HepG2 (cell line): ENCODE results near the gene TMEM225B. TPM values are rescaled to one million over a fixed set of nuclear protein-coding genes. Genes with fewer than 3 reads are reported as not detected.

Experiments used
- ARID5B ChIP-seq: IDR thresholded peaks from 2 replicates; pipeline ENCODE4 v1.4.0; 2020; ENCODE audit warnings: mild to moderate bottlenecking, missing genetic modification reagents
- CREBL2 ChIP-seq: sonication (generic); formaldehyde crosslinking; IDR thresholded peaks from 2 replicates; pipeline ENCODE4 v1.8.1; 2023; ENCODE audit warnings: missing genetic modification reagents, mild to moderate bottlenecking, borderline replicate concordance
- EP300 ChIP-seq, 3 experiments: sonication (generic) in 1 of 3; formaldehyde crosslinking in 1 of 3; IDR thresholded peaks; 2 replicates each; pipeline versions ENCODE4 v1.5.1 to v1.6.1; 2011 to 2020; ENCODE audit warnings: low read depth in 2 of 3, low read length in 2 of 3, borderline replicate concordance in 1 of 3, improper control_type of control experiment in 1 of 3, mild to moderate bottlenecking in 1 of 3, missing genetic modification reagents in 1 of 3, moderate library complexity in 1 of 3
- ERF ChIP-seq: IDR thresholded peaks from 2 replicates; pipeline ENCODE4 v1.6.1; 2018; ENCODE audit warnings: missing biosample characterization, missing genetic modification reagents
- GLMP ChIP-seq: sonication (generic); formaldehyde crosslinking; IDR thresholded peaks from 2 replicates; pipeline ENCODE4 v1.9.0; 2021; ENCODE audit warnings: missing genetic modification reagents, mild to moderate bottlenecking, borderline replicate concordance
- GZF1 ChIP-seq: sonication (generic); formaldehyde crosslinking; IDR thresholded peaks from 2 replicates; pipeline ENCODE4 v1.5.1; 2020; ENCODE audit warnings: mild to moderate bottlenecking, missing genetic modification reagents
- HOXA3 ChIP-seq: sonication (generic); formaldehyde crosslinking; IDR thresholded peaks from 2 replicates; pipeline ENCODE4 v1.5.0; 2020; ENCODE audit warnings: missing genetic modification reagents
- SAP130 ChIP-seq: IDR thresholded peaks from 2 replicates; pipeline ENCODE4 v1.6.1; 2016; ENCODE audit warnings: low read depth
- STAG1 ChIP-seq: sonication (generic); formaldehyde crosslinking; IDR thresholded peaks from 2 replicates; pipeline ENCODE4 v1.4.0; 2020; ENCODE audit warnings: missing genetic modification reagents
- ZNF546 ChIP-seq: sonication (generic); formaldehyde crosslinking; conservative IDR thresholded peaks from 2 replicates; pipeline ENCODE4 v1.8.1; 2023; ENCODE audit warnings: mild to moderate bottlenecking, missing genetic modification reagents
- ZNF580 ChIP-seq: IDR thresholded peaks from 2 replicates; pipeline ENCODE4 v1.6.1; 2016; ENCODE audit warnings: low read depth, borderline replicate concordance
- ZNF83 ChIP-seq: sonication (generic); formaldehyde crosslinking; IDR thresholded peaks from 2 replicates; pipeline ENCODE4 v1.4.0; 2020; ENCODE audit warnings: missing genetic modification reagents, mild to moderate bottlenecking, borderline replicate concordance
- ZSCAN12 ChIP-seq: sonication (generic); formaldehyde crosslinking; IDR thresholded peaks from 2 replicates; pipeline ENCODE4 v1.9.0; 2021; ENCODE audit warnings: mild to moderate bottlenecking, missing genetic modification reagents
- polyA plus RNA-seq, 8 experiments: library from polyadenylated mRNA; depleted of rRNA in 3 of 8; stranded (reverse) in 7 of 8; unstranded in 1 of 8; fragments of >200 nt; fragmentation: Illumina TruSeq in 4 of 8; extraction: Trizol in 4 of 8; gene quantifications; 2 replicates each; pipeline versions ENCODE4 v1.2.1 to v1.2.3, GENCODE V29; 2011 to 2016; ENCODE audit warnings: low read depth in 4 of 8, missing spikeins in 1 of 8, mixed read lengths in 1 of 8; ENCODE audit not compliant: insufficient read depth in 1 of 8
- total RNA-seq, 5 experiments: library from RNA; depleted of rRNA; stranded (reverse); fragments of >200 nt; fragmentation: Illumina TruSeq; extraction: Trizol; gene quantifications; 2 replicates each; pipeline ENCODE4 v1.2.3, GENCODE V29; 2016; ENCODE audit warnings: low read depth in 1 of 5

The TMEM225B gene
- total and polyA plus RNA-seq, 2 of the 13 experiments (the other 11 are each of a cell fraction or from before 2014, with no cell fraction given), result 0.78 to 0.95 TPM

GRCh38 chr7:99631295-99632109, 33.4 kb downstream of the TMEM225B start (continued):
- TF ChIP-seq CREBL2 (CRISPR knock-in tag) (no peak), ZNF580 (CRISPR knock-in tag) (peak; percentile 37; the same call in 1 of the 2 replicates), ARID5B (CRISPR knock-in tag) (peak; percentile 11; the same call in 1 of the 2 replicates), GZF1 (CRISPR knock-in tag) (peak; percentile 97), ZNF546 (CRISPR knock-in tag) (no peak), GLMP (CRISPR knock-in tag) (no peak), ZSCAN12 (CRISPR knock-in tag) (0 out of 2 replicates have a peak, but pooled peaks have one; percentile 44), EP300 (IDR thresholded peaks at IDR 0.05; ENCODE audit: low read depth in 2 of 2, low read length in 2 of 2) (0 out of 4 replicates have a peak, but pooled peaks of 1 of the 2 experiments have one; percentile 17), EP300 (CRISPR knock-in tag; IDR thresholded peaks at IDR 0.05; ENCODE audit: borderline replicate concordance) (no peak), ZNF83 (CRISPR knock-in tag) (no peak), STAG1 (peak; percentile 95), HOXA3 (CRISPR knock-in tag) (0 out of 2 replicates have a peak, but pooled peaks have one; percentile 31), SAP130 (CRISPR knock-in tag) (0 out of 2 replicates have a peak, but pooled peaks have one; percentile 17), ERF (CRISPR knock-in tag) (peak; percentile 52)
